Measurements from ENCODE around the gene NME4.

DNA sequence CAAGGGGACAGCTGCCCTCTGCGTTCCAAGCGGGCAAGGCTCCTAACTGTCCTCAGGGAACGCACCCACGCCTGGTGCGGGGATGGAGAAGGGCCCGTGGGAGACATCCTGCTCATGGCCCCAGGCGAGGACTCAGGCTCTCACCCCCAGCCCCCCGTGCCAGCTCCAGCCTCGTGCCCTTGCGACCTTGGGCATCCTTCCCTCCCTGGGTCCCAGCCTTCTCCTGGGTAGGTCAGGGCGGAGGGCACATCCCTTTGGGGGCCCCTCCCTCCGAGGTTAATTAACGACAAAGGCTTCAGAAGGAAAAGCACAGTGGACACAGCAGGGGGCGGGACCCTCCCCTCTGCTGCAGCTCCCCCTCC is 18.2 kb upstream of the NME4 start:
- no peak; the same call in 1 of the 2 replicates for TF ChIP-seq POLR2A (IDR thresholded peaks at IDR 0.05; ENCODE audit: low read depth, low read length)
- no peak for TF ChIP-seq RAD21 (IDR thresholded peaks at IDR 0.05; ENCODE audit: insufficient read depth, low read depth, low read length)
- TF ChIP-seq, protein P1, sequence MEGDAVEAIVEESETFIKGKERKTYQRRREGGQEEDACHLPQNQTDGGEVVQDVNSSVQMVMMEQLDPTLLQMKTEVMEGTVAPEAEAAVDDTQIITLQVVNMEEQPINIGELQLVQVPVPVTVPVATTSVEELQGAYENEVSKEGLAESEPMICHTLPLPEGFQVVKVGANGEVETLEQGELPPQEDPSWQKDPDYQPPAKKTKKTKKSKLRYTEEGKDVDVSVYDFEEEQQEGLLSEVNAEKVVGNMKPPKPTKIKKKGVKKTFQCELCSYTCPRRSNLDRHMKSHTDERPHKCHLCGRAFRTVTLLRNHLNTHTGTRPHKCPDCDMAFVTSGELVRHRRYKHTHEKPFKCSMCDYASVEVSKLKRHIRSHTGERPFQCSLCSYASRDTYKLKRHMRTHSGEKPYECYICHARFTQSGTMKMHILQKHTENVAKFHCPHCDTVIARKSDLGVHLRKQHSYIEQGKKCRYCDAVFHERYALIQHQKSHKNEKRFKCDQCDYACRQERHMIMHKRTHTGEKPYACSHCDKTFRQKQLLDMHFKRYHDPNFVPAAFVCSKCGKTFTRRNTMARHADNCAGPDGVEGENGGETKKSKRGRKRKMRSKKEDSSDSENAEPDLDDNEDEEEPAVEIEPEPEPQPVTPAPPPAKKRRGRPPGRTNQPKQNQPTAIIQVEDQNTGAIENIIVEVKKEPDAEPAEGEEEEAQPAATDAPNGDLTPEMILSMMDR (IDR thresholded peaks at IDR 0.05 in 2 of 3, conservative IDR thresholded peaks at IDR 0.05 in 1 of 3; ENCODE audit: control insufficient read depth in 2 of 3, extremely low read depth in 1 of 3, insufficient read depth in 1 of 3, low read depth in 3 of 3, low read length in 3 of 3), result no peak
- TF ChIP-seq SPI1 (IDR thresholded peaks at IDR 0.05; ENCODE audit: borderline replicate concordance, insufficient read depth, low read depth, low read length), result no peak
- TF ChIP-seq, protein P2, sequence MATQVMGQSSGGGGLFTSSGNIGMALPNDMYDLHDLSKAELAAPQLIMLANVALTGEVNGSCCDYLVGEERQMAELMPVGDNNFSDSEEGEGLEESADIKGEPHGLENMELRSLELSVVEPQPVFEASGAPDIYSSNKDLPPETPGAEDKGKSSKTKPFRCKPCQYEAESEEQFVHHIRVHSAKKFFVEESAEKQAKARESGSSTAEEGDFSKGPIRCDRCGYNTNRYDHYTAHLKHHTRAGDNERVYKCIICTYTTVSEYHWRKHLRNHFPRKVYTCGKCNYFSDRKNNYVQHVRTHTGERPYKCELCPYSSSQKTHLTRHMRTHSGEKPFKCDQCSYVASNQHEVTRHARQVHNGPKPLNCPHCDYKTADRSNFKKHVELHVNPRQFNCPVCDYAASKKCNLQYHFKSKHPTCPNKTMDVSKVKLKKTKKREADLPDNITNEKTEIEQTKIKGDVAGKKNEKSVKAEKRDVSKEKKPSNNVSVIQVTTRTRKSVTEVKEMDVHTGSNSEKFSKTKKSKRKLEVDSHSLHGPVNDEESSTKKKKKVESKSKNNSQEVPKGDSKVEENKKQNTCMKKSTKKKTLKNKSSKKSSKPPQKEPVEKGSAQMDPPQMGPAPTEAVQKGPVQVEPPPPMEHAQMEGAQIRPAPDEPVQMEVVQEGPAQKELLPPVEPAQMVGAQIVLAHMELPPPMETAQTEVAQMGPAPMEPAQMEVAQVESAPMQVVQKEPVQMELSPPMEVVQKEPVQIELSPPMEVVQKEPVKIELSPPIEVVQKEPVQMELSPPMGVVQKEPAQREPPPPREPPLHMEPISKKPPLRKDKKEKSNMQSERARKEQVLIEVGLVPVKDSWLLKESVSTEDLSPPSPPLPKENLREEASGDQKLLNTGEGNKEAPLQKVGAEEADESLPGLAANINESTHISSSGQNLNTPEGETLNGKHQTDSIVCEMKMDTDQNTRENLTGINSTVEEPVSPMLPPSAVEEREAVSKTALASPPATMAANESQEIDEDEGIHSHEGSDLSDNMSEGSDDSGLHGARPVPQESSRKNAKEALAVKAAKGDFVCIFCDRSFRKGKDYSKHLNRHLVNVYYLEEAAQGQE (IDR thresholded peaks at IDR 0.05; ENCODE audit: low read depth, low read length), result no peak
